Testis (tissue), 2 donors: ENCODE data around the gene WIPF1.

ENCODE experiments used
- POLR2A ChIP-seq: fragments of 450-650 bp; IDR thresholded peaks from one replicate; pipeline ENCODE4 v1.6.1; 2017; ENCODE audit warnings: antibody characterized with exemption, mild to moderate bottlenecking, moderate library complexity
- TF ChIP-seq, protein P1 (sequence below), 3 experiments: fragments of 450-650 bp in 2 of 3; fragments of 200-600 bp in 1 of 3; sonication (generic) in 1 of 3; IDR thresholded peaks; one replicate each; pipeline ENCODE4 v1.5.1; 2016 to 2019; ENCODE audit warnings: antibody characterized with exemption in 3 of 3, mild to moderate bottlenecking in 2 of 3, moderate library complexity in 1 of 3

DNA sequence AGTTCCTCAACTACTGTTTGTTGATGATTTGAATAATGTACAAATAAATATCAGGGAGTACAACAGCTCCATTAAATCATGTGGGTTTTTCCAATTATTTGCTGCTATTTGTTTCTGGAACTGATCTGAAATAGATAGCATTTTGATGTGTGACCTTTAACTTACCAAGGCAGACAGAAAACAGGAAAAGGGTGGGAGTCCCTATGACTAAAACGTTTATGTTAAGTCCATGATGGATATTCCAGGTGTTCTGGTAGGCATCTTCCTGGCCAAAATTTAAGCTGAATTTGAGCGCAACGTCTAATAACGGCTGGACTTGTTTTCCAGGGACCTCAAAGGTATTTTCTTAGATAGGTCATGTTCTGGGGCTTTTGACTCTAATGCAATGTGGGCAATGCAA is 41.6 kb downstream of the WIPF1 start:
- TF ChIP-seq, protein P1, sequence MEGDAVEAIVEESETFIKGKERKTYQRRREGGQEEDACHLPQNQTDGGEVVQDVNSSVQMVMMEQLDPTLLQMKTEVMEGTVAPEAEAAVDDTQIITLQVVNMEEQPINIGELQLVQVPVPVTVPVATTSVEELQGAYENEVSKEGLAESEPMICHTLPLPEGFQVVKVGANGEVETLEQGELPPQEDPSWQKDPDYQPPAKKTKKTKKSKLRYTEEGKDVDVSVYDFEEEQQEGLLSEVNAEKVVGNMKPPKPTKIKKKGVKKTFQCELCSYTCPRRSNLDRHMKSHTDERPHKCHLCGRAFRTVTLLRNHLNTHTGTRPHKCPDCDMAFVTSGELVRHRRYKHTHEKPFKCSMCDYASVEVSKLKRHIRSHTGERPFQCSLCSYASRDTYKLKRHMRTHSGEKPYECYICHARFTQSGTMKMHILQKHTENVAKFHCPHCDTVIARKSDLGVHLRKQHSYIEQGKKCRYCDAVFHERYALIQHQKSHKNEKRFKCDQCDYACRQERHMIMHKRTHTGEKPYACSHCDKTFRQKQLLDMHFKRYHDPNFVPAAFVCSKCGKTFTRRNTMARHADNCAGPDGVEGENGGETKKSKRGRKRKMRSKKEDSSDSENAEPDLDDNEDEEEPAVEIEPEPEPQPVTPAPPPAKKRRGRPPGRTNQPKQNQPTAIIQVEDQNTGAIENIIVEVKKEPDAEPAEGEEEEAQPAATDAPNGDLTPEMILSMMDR (IDR thresholded peaks at IDR 0.05): no peak
- TF ChIP-seq POLR2A: no peak
